Mammary epithelial cell (primary cell): ENCODE measurements around the gene DNAJC7.

Source experiments
- CTCF ChIP-seq, 2 donors: IDR thresholded peaks in 1 of 2; conservative IDR thresholded peaks in 1 of 2; 2 replicates each; pipeline ENCODE4 v1.5.1; 2011 to 2012; ENCODE audit warnings: inconsistent platforms in 2 of 2, low read length in 2 of 2, mild to moderate bottlenecking in 2 of 2, control low read depth in 1 of 2, low read depth in 1 of 2; ENCODE audit not compliant: insufficient read depth in 1 of 2; ENCODE audit errors: extremely low read depth in 1 of 2
- EZH2 ChIP-seq: IDR thresholded peaks from 2 replicates; pipeline ENCODE4 v1.6.1; 2012; ENCODE audit warnings: low read length, inconsistent platforms, borderline replicate concordance

DNA sequence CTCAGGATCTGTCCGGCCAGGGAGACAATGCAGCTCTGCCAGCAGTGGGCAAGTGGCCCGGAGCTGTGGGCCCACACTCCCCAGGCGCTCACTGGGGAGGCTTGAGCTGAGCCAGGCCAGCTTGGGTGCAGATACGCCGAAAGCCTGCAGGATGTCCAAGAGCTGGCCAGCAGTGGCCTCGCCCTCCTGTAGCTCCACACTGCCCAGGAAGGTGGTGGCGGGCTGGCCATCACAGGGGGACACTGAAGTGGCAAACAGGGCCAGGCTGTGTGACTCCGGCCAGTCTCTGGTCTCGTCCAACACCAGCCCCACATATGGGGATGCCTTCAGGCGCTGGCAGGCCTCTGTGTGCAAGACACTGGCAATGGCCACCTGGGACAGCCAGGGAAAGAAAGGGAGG is 23.6 kb upstream of the DNAJC7 start:
- TF ChIP-seq EZH2 = no peak
- TF ChIP-seq CTCF (conservative IDR thresholded peaks at IDR 0.05 in 1 of 2, IDR thresholded peaks at IDR 0.05 in 1 of 2; ENCODE audit: extremely low read depth in 1 of 2, insufficient read depth in 1 of 2, low read depth in 1 of 2, low read length in 2 of 2) = no peak
